HepG2 (cell line): ENCODE data around the gene ZNRF3. TPM values are rescaled to one million over a fixed set of nuclear protein-coding genes. Genes with fewer than 3 reads are reported as not detected.

Experiments used
- CREB3 ChIP-seq: sonication (generic); formaldehyde crosslinking; IDR thresholded peaks from 2 replicates; pipeline ENCODE4 v1.5.0; 2020; ENCODE audit warnings: missing genetic modification reagents
- FOXP1 ChIP-seq, 2 experiments: fragments of 450-650 bp in 1 of 2; IDR thresholded peaks; 2 replicates each; pipeline ENCODE4 v1.6.1; 2017 to 2018; ENCODE audit warnings: antibody characterized with exemption in 1 of 2
- JDP2 ChIP-seq: sonication (generic); formaldehyde crosslinking; IDR thresholded peaks from 2 replicates; pipeline ENCODE4 v1.8.1; 2022; ENCODE audit warnings: missing genetic modification reagents, borderline replicate concordance
- KLF15 ChIP-seq: sonication (generic); formaldehyde crosslinking; IDR thresholded peaks from 2 replicates; pipeline ENCODE4 v1.8.1; 2023; ENCODE audit warnings: borderline replicate concordance, mild to moderate bottlenecking, inconsistent platforms, missing genetic modification reagents, mixed read lengths
- PBX3 ChIP-seq: sonication (generic); formaldehyde crosslinking; IDR thresholded peaks from 2 replicates; pipeline ENCODE4 v1.8.1; 2023; ENCODE audit warnings: missing genetic modification reagents, inconsistent platforms, borderline replicate concordance
- STAG1 ChIP-seq: sonication (generic); formaldehyde crosslinking; IDR thresholded peaks from 2 replicates; pipeline ENCODE4 v1.4.0; 2020; ENCODE audit warnings: missing genetic modification reagents
- ZC3H4 ChIP-seq: sonication (generic); formaldehyde crosslinking; IDR thresholded peaks from 2 replicates; pipeline ENCODE4 v1.4.0; 2020; ENCODE audit warnings: missing genetic modification reagents, borderline replicate concordance
- ZNF329 ChIP-seq: sonication (generic); formaldehyde crosslinking; IDR thresholded peaks from 2 replicates; pipeline ENCODE4 v1.9.0; 2021; ENCODE audit warnings: low read depth, mild to moderate bottlenecking, missing genetic modification reagents
- ZNF563 ChIP-seq: sonication (generic); formaldehyde crosslinking; IDR thresholded peaks from 2 replicates; pipeline ENCODE4 v1.8.0; 2022; ENCODE audit warnings: mild to moderate bottlenecking, moderate library complexity, missing genetic modification reagents
- ZNF773 ChIP-seq: sonication (generic); formaldehyde crosslinking; IDR thresholded peaks from 2 replicates; pipeline ENCODE4 v1.4.0; 2020; ENCODE audit warnings: missing genetic modification reagents, borderline replicate concordance
- polyA plus RNA-seq, 8 experiments: library from polyadenylated mRNA; depleted of rRNA in 3 of 8; stranded (reverse) in 7 of 8; unstranded in 1 of 8; fragments of >200 nt; fragmentation: Illumina TruSeq in 4 of 8; extraction: Trizol in 4 of 8; gene quantifications; 2 replicates each; pipeline versions ENCODE4 v1.2.1 to v1.2.3, GENCODE V29; 2011 to 2016; ENCODE audit warnings: low read depth in 4 of 8, missing spikeins in 1 of 8, mixed read lengths in 1 of 8; ENCODE audit not compliant: insufficient read depth in 1 of 8
- total RNA-seq, 5 experiments: library from RNA; depleted of rRNA; stranded (reverse); fragments of >200 nt; fragmentation: Illumina TruSeq; extraction: Trizol; gene quantifications; 2 replicates each; pipeline ENCODE4 v1.2.3, GENCODE V29; 2016; ENCODE audit warnings: low read depth in 1 of 5
- TF ChIP-seq, protein P1 (sequence below): sonication (generic); formaldehyde crosslinking; IDR thresholded peaks from one replicate; pipeline ENCODE4 v1.5.1; 2020; ENCODE audit warnings: mild to moderate bottlenecking, missing genetic modification reagents; ENCODE audit errors: not compliant biosample characterization
- TF ChIP-seq, protein P2 (sequence below): sonication (generic); formaldehyde crosslinking; IDR thresholded peaks from 2 replicates; pipeline ENCODE4 v1.5.0; 2020; ENCODE audit warnings: missing genetic modification reagents
- TF ChIP-seq, protein P3 (sequence below): sonication (generic); formaldehyde crosslinking; IDR thresholded peaks from 2 replicates; pipeline ENCODE4 v1.4.0; 2020; ENCODE audit warnings: missing genetic modification reagents, borderline replicate concordance

Gene ZNRF3
- total and polyA plus RNA-seq, 2 of the 13 experiments (the other 11 are each of a cell fraction or from before 2014, with no cell fraction given): 20.3 to 36.7 TPM

DNA sequence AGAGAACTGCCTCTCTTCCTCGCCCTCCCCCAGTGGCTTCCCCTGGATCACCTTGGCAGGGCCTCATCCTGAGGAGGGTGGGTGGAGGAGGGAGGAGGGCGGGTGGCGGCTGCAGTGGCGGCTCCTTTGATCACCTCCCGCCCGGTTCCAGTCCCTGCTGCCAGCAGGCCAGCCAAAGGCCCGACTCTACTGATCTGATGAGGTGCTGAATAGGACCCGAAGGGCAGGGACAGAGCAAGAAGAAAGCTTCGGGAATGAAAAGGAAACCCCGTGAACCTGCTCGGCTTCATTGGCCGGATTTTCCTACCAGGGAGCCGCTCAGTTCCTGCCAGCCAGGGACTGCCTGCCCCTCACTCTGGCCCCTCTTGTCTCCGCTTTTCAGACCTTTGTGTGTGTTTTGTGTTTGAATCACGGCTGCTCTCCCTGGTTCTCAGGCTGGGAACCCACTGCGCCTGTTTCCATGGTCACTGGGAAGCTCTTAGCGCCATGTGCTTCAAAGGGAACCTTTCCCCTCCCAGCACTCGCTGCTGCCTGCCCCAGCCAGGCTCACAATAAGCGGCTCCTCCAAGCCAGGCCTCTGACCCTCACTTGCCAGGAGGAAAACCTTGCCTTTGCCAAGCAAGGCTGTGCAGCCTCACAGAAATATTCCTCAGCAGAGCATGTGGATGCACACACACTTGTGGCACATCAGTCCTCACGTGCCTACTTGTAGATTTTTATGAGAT lies 121.4 kb downstream of the ZNRF3 start (continued):
- TF ChIP-seq PBX3: no peak
- no peak for TF ChIP-seq FOXP1 (IDR thresholded peaks at IDR 0.05)
- TF ChIP-seq FOXP1 (CRISPR knock-in tag; IDR thresholded peaks at IDR 0.05): peak; percentile 16
- no peak for TF ChIP-seq ZNF563
- TF ChIP-seq CREB3 (CRISPR knock-in tag): no peak
- no peak for TF ChIP-seq ZNF329 (CRISPR knock-in tag)
- no peak for TF ChIP-seq JDP2
- TF ChIP-seq, protein P1, sequence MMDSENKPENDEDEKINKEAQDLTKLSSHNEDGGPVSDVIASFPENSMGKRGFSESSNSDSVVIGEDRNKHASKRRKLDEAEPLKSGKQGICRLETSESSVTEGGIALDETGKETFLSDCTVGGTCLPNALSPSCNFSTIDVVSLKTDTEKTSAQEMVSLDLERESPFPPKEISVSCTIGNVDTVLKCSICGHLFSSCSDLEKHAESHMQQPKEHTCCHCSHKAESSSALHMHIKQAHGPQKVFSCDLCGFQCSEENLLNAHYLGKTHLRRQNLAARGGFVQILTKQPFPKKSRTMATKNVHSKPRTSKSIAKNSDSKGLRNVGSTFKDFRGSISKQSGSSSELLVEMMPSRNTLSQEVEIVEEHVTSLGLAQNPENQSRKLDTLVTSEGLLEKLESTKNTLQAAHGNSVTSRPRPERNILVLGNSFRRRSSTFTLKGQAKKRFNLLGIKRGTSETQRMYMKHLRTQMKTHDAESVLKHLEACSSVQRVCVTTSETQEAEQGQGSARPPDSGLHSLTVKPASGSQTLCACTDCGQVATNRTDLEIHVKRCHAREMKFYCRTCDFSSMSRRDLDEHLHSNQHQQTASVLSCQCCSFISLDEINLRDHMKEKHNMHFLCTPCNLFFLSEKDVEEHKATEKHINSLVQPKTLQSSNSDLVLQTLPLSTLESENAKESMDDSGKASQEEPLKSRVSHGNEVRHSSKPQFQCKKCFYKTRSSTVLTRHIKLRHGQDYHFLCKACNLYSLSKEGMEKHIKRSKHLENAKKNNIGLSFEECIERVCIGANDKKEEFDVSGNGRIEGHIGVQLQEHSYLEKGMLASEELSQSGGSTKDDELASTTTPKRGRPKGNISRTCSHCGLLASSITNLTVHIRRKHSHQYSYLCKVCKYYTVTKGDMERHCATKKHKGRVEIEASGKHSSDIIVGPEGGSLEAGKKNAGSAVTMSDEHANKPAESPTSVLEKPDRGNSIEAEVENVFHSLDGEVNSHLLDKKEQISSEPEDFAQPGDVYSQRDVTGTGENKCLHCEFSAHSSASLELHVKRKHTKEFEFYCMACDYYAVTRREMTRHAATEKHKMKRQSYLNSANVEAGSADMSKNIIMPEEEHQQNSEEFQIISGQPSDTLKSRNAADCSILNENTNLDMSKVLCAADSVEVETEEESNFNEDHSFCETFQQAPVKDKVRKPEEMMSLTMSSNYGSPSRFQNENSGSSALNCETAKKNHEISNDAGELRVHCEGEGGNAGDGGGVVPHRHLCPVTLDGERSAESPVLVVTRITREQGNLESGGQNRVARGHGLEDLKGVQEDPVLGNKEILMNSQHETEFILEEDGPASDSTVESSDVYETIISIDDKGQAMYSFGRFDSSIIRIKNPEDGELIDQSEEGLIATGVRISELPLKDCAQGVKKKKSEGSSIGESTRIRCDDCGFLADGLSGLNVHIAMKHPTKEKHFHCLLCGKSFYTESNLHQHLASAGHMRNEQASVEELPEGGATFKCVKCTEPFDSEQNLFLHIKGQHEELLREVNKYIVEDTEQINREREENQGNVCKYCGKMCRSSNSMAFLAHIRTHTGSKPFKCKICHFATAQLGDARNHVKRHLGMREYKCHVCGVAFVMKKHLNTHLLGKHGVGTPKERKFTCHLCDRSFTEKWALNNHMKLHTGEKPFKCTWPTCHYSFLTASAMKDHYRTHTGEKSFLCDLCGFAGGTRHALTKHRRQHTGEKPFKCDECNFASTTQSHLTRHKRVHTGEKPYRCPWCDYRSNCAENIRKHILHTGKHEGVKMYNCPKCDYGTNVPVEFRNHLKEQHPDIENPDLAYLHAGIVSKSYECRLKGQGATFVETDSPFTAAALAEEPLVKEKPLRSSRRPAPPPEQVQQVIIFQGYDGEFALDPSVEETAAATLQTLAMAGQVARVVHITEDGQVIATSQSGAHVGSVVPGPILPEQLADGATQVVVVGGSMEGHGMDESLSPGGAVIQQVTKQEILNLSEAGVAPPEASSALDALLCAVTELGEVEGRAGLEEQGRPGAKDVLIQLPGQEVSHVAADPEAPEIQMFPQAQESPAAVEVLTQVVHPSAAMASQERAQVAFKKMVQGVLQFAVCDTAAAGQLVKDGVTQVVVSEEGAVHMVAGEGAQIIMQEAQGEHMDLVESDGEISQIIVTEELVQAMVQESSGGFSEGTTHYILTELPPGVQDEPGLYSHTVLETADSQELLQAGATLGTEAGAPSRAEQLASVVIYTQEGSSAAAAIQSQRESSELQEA (CRISPR knock-in tag): peak; percentile 34
- TF ChIP-seq STAG1 (CRISPR knock-in tag): 0 out of 2 replicates have a peak, but pooled peaks have one; percentile 5
- 0 out of 2 replicates have a peak, but pooled peaks have one; percentile 61 for TF ChIP-seq KLF15 (CRISPR knock-in tag)
- TF ChIP-seq ZNF773 (CRISPR knock-in tag): no peak
- TF ChIP-seq, protein P2, sequence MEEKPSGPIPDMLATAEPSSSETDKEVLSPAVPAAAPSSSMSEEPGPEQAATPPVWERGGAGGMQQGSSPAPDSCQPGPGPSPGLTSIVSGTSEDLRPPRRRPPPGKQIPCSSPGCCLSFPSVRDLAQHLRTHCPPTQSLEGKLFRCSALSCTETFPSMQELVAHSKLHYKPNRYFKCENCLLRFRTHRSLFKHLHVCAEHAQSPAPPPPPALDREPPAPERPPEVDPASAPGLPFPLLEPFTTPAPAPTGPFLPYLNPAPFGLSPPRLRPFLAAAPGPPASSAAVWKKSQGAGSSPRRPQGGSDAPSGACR: peak; percentile 38; the same call in 1 of the 2 replicates
- TF ChIP-seq, protein P3, sequence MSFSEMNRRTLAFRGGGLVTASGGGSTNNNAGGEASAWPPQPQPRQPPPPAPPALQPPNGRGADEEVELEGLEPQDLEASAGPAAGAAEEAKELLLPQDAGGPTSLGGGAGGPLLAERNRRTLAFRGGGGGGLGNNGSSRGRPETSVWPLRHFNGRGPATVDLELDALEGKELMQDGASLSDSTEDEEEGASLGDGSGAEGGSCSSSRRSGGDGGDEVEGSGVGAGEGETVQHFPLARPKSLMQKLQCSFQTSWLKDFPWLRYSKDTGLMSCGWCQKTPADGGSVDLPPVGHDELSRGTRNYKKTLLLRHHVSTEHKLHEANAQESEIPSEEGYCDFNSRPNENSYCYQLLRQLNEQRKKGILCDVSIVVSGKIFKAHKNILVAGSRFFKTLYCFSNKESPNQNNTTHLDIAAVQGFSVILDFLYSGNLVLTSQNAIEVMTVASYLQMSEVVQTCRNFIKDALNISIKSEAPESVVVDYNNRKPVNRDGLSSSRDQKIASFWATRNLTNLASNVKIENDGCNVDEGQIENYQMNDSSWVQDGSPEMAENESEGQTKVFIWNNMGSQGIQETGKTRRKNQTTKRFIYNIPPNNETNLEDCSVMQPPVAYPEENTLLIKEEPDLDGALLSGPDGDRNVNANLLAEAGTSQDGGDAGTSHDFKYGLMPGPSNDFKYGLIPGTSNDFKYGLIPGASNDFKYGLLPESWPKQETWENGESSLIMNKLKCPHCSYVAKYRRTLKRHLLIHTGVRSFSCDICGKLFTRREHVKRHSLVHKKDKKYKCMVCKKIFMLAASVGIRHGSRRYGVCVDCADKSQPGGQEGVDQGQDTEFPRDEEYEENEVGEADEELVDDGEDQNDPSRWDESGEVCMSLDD (CRISPR knock-in tag): no peak
- TF ChIP-seq ZC3H4 (CRISPR knock-in tag): no peak
- TF ChIP-seq, all 625 proteins: peak for 164
